ENCODE measurements around the gene PRKAR2B. TPM values are rescaled to one million over a fixed set of nuclear protein-coding genes. Genes with fewer than 3 reads are reported as not detected.

PRKAR2B gene
- total and polyA plus RNA-seq, 2 experiments from 2014 or later, result 48.8 to 50.6 TPM

DNA sequence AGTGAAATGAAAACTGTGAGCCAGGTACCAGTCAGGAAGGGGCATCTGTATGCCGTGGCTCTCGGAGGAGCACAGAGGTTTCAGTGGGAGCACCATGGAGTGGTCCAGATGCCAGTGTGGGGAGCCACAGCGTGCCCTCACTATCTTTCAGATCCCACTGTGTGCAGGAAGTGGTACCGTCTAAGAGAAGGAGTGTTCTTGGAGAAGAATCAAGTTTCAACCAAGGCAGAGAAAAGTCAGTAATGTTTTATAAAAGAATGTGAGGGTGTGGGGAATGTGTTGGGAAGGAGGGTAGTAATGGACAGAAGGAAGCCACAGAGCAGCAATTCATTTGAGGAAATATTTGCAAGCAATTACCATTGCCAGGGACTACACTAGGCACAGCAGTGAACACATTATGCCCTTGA is 35.6 kb downstream of the PRKAR2B start (continued):
- TF ChIP-seq, protein P1, sequence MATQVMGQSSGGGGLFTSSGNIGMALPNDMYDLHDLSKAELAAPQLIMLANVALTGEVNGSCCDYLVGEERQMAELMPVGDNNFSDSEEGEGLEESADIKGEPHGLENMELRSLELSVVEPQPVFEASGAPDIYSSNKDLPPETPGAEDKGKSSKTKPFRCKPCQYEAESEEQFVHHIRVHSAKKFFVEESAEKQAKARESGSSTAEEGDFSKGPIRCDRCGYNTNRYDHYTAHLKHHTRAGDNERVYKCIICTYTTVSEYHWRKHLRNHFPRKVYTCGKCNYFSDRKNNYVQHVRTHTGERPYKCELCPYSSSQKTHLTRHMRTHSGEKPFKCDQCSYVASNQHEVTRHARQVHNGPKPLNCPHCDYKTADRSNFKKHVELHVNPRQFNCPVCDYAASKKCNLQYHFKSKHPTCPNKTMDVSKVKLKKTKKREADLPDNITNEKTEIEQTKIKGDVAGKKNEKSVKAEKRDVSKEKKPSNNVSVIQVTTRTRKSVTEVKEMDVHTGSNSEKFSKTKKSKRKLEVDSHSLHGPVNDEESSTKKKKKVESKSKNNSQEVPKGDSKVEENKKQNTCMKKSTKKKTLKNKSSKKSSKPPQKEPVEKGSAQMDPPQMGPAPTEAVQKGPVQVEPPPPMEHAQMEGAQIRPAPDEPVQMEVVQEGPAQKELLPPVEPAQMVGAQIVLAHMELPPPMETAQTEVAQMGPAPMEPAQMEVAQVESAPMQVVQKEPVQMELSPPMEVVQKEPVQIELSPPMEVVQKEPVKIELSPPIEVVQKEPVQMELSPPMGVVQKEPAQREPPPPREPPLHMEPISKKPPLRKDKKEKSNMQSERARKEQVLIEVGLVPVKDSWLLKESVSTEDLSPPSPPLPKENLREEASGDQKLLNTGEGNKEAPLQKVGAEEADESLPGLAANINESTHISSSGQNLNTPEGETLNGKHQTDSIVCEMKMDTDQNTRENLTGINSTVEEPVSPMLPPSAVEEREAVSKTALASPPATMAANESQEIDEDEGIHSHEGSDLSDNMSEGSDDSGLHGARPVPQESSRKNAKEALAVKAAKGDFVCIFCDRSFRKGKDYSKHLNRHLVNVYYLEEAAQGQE (IDR thresholded peaks at IDR 0.05; ENCODE audit: unreplicated experiment), result no peak
- TF ChIP-seq, protein P2, sequence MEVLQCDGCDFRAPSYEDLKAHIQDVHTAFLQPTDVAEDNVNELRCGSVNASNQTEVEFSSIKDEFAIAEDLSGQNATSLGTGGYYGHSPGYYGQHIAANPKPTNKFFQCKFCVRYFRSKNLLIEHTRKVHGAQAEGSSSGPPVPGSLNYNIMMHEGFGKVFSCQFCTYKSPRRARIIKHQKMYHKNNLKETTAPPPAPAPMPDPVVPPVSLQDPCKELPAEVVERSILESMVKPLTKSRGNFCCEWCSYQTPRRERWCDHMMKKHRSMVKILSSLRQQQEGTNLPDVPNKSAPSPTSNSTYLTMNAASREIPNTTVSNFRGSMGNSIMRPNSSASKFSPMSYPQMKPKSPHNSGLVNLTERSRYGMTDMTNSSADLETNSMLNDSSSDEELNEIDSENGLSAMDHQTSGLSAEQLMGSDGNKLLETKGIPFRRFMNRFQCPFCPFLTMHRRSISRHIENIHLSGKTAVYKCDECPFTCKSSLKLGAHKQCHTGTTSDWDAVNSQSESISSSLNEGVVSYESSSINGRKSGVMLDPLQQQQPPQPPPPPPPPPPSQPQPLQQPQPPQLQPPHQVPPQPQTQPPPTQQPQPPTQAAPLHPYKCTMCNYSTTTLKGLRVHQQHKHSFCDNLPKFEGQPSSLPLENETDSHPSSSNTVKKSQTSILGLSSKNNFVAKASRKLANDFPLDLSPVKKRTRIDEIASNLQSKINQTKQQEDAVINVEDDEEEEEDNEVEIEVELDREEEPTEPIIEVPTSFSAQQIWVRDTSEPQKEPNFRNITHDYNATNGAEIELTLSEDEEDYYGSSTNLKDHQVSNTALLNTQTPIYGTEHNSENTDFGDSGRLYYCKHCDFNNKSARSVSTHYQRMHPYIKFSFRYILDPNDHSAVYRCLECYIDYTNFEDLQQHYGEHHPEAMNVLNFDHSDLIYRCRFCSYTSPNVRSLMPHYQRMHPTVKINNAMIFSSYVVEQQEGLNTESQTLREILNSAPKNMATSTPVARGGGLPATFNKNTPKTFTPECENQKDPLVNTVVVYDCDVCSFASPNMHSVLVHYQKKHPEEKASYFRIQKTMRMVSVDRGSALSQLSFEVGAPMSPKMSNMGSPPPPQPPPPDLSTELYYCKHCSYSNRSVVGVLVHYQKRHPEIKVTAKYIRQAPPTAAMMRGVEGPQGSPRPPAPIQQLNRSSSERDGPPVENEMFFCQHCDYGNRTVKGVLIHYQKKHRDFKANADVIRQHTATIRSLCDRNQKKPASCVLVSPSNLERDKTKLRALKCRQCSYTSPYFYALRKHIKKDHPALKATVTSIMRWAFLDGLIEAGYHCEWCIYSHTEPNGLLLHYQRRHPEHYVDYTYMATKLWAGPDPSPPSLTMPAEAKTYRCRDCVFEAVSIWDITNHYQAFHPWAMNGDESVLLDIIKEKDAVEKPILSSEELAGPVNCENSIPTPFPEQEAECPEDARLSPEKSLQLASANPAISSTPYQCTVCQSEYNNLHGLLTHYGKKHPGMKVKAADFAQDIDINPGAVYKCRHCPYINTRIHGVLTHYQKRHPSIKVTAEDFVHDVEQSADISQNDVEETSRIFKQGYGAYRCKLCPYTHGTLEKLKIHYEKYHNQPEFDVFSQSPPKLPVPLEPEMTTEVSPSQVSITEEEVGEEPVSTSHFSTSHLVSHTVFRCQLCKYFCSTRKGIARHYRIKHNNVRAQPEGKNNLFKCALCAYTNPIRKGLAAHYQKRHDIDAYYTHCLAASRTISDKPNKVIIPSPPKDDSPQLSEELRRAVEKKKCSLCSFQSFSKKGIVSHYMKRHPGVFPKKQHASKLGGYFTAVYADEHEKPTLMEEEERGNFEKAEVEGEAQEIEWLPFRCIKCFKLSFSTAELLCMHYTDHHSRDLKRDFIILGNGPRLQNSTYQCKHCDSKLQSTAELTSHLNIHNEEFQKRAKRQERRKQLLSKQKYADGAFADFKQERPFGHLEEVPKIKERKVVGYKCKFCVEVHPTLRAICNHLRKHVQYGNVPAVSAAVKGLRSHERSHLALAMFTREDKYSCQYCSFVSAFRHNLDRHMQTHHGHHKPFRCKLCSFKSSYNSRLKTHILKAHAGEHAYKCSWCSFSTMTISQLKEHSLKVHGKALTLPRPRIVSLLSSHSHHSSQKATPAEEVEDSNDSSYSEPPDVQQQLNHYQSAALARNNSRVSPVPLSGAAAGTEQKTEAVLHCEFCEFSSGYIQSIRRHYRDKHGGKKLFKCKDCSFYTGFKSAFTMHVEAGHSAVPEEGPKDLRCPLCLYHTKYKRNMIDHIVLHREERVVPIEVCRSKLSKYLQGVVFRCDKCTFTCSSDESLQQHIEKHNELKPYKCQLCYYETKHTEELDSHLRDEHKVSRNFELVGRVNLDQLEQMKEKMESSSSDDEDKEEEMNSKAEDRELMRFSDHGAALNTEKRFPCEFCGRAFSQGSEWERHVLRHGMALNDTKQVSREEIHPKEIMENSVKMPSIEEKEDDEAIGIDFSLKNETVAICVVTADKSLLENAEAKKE (CRISPR knock-in tag; IDR thresholded peaks at IDR 0.05), result no peak
- TF ChIP-seq CREB1 (CRISPR knock-in tag; IDR thresholded peaks at IDR 0.05; ENCODE audit: low read depth), result no peak

DNA sequence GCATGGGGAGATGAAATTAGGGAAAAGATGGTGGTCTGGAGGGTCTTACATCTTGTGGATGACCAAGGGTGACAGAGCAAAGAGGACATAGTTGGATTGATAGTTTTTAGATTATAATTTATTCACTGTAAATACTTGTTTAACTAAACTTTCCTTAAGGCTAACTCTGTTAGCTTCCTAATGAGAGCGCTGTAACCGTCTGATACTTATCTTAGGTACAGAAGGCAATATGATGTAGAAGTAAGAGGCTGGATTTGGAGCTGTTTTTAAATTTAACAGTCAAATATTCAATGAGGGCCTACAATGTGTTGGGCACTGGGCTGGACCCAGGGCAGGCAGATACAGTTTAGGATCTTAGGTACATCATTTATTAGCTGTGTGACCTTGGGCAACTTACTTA is 36.0 kb downstream of the PRKAR2B start:
- H3F3A ChIP-seq (replicated peaks; ENCODE audit: low read depth), result no peaks in the 10 kb centered on the region
- H3K36me3 ChIP-seq (ENCODE audit: insufficient read depth), result no peaks in the 10 kb centered on the region
- no peak overlapping the region for H2AFZ ChIP-seq
- H3K36me3 Mint-ChIP-seq (ENCODE audit: low read depth), result no peaks in the 10 kb centered on the region
- H3K27me3 Mint-ChIP-seq (ENCODE audit: insufficient read depth, low read depth, poor library complexity), result no peaks in the 10 kb centered on the region
- DNase-seq (ENCODE audit: low spot score), result no peak
- H3K27ac Mint-ChIP-seq, result no peak overlapping the region; the same call in 1 of the 2 replicates
- H3K9me2 ChIP-seq (ENCODE audit: insufficient read depth), result no peaks in the 10 kb centered on the region
- H3K4me3 Mint-ChIP-seq, result no peak overlapping the region
- H3K9me3 Mint-ChIP-seq, result no peaks in the 10 kb centered on the region
- H3K4me1 Mint-ChIP-seq, result peaks cover 9% of the 10 kb centered on the region; the same call in 2 of the 3 replicates
- peaks cover 2% of the 10 kb centered on the region; the same call in 1 of the 2 replicates for H3K4me1 ChIP-seq (ENCODE audit: insufficient read depth)
- H3K4me2 ChIP-seq, result no peak overlapping the region
- no peak overlapping the region; the same call in 1 of the 2 replicates for H3K27ac ChIP-seq (ENCODE audit: low read depth)
- peaks cover 23% of the 10 kb centered on the region for H3K79me2 ChIP-seq (replicated peaks; ENCODE audit: insufficient read depth)
- H3K27me3 ChIP-seq (ENCODE audit: insufficient read depth), result no peaks in the 10 kb centered on the region
- no peak overlapping the region for H3K4me3 ChIP-seq
- no peaks in the 10 kb centered on the region; the same call in 1 of the 2 replicates for H4K20me1 ChIP-seq (replicated peaks; ENCODE audit: insufficient read depth)
- ATAC-seq, result no peak
- TF ChIP-seq JUNB (IDR thresholded peaks at IDR 0.05; ENCODE audit: unreplicated experiment) (no peak), ZNF114 (CRISPR knock-in tag; IDR thresholded peaks at IDR 0.05) (no peak), ZNF331 (CRISPR knock-in tag; IDR thresholded peaks at IDR 0.05; ENCODE audit: low read depth) (no peak)
- TF ChIP-seq, protein P2 (CRISPR knock-in tag; IDR thresholded peaks at IDR 0.05), result no peak

All from GM23338 (cell line).